Right lobe of liver (tissue), 4 donors: ENCODE measurements around the gene CALHM5.

Experiments
- CTCF ChIP-seq, 4 donors: fragments of 200-600 bp in 3 of 4; fragments of 450-650 bp in 1 of 4; IDR thresholded peaks; one replicate each; pipeline versions ENCODE4 v1.5.1 to v1.8.0; 2016 to 2022; ENCODE audit warnings: antibody characterized with exemption in 4 of 4, mild to moderate bottlenecking in 2 of 4
- POLR2A ChIP-seq: fragments of 450-650 bp; IDR thresholded peaks from one replicate; pipeline ENCODE4 v1.6.1; 2017; ENCODE audit warnings: antibody characterized with exemption, mild to moderate bottlenecking
- donor health status: DM: no; HTN: no; CAD: no.
- donor health status: DM: no; HTN: no; CAD: no.
- donor health status: DM: no; HTN: yes; CAD: no.

GRCh38 chr6:116572162-116572561 is 60.7 kb downstream of the CALHM5 start:
- TF ChIP-seq POLR2A = no peak
- no peak for TF ChIP-seq CTCF (IDR thresholded peaks at IDR 0.05)
